ENCODE results near the gene ERGIC1. TPM values are rescaled to one million over a fixed set of nuclear protein-coding genes. Genes with fewer than 3 reads are reported as not detected.

ERGIC1 gene
- total and polyA plus RNA-seq, 2 of the 8 experiments (the other 6 are each of a cell fraction or from before 2014, with no cell fraction given): 95.3 to 106 TPM

- no peaks in the 10 kb centered on the region for H3K23me2 ChIP-seq (ENCODE audit: low read depth, low read length)
- H3K4me1 ChIP-seq (replicated peaks in 1 of 4; ENCODE audit: control insufficient read depth in 3 of 4, insufficient read depth in 4 of 4, low read length in 3 of 4): peaks cover 0 to 6% (median 0%) of the 10 kb centered on the region in 4 experiments; a peak in 4 of 7 replicates
- no peaks in the 10 kb centered on the region; a peak in 1 of 8 replicates for H3K36me3 ChIP-seq (ENCODE audit: control insufficient read depth in 2 of 4, insufficient read depth in 4 of 4, low read length in 3 of 4)
- no peak overlapping the region for H3K4ac ChIP-seq (replicated peaks; ENCODE audit: insufficient read length, low read depth, low read length)
- H3K4me2 ChIP-seq (ENCODE audit: insufficient read depth in 1 of 2, low read depth in 2 of 2, low read length in 2 of 2): no peak overlapping the region
- no peak overlapping the region for H2BK120ac ChIP-seq (replicated peaks; ENCODE audit: low read depth, low read length)
- peaks cover 2 to 89% of the 10 kb centered on the region in 2 experiments; a peak in 2 of 4 replicates for H3K79me2 ChIP-seq (ENCODE audit: control insufficient read depth in 1 of 2, insufficient read depth in 2 of 2, low read length in 2 of 2)
- POLR2A ChIA-PET (ENCODE audit: partially characterized antibody): interaction anchor here (0.6 to 2.6 kb wide), 5 partner anchors 9 to 82 kb away, joined by 3 to 8 read pairs (median 3); partner anchors contain the start of gene DUSP1
- H3K18ac ChIP-seq (ENCODE audit: extremely low read depth, low read length): no peak overlapping the region
- H3K27ac ChIP-seq (ENCODE audit: low read depth, low read length): no peak overlapping the region
- H3K14ac ChIP-seq (ENCODE audit: insufficient read length): no peak overlapping the region
- no peaks in the 10 kb centered on the region for H3K9me3 ChIP-seq (ENCODE audit: insufficient read depth in 2 of 2, low read depth in 1 of 2, low read length in 1 of 2)
- no peak overlapping the region for H2AK5ac ChIP-seq (ENCODE audit: low read depth, low read length)
- H3K4me3 ChIP-seq (ENCODE audit: extremely low read depth in 1 of 4, insufficient read depth in 2 of 4, low read depth in 3 of 4, low read length in 4 of 4): no peak overlapping the region
- H4K91ac ChIP-seq (replicated peaks; ENCODE audit: insufficient read length, low read length): no peak overlapping the region
- H3K27me3 ChIP-seq (replicated peaks in 1 of 4; ENCODE audit: control insufficient read depth in 3 of 4, extremely low read depth in 1 of 4, insufficient read depth in 3 of 4, low read length in 3 of 4): no peaks in the 10 kb centered on the region
- peaks cover 25 to 44% of the 10 kb centered on the region in 2 experiments for H4K20me1 ChIP-seq (replicated peaks in 1 of 2; ENCODE audit: control insufficient read depth in 1 of 2, insufficient read depth in 2 of 2, low read length in 2 of 2)
- FAIRE-seq (no peak), DNase-seq (ENCODE audit: low read depth in 1 of 2, low spot score in 2 of 2) (no peak)
- H3K9ac ChIP-seq (replicated peaks in 1 of 4; ENCODE audit: extremely low read depth in 1 of 4, low read depth in 3 of 4, low read length in 3 of 4): no peak overlapping the region
- peak overlapping the region; percentile 18; the same call in 1 of the 2 replicates for H4K8ac ChIP-seq (ENCODE audit: extremely low read depth, insufficient read depth, low read length)
- no peak overlapping the region for H2BK12ac ChIP-seq (ENCODE audit: low read depth, low read length)
- 83% methylated on average over 8 of the region's 8 CpGs; no CpG with 5 or more reads in 1 of the 2 experiments for WGBS, 2 experiments (ENCODE audit: extremely low coverage in 1 of 2, insufficient coverage in 1 of 2, insufficient read length in 1 of 2, insufficient replicate concordance in 2 of 2, low coverage in 1 of 2, low lambda C conversion rate in 2 of 2, missing lambda C conversion rate in 1 of 2)
- no peak overlapping the region for H3K23ac ChIP-seq (ENCODE audit: insufficient read length)
- peaks cover 50% of the 10 kb centered on the region for H3K79me1 ChIP-seq (ENCODE audit: low read depth, low read length)
- no peak overlapping the region for H2BK5ac ChIP-seq (ENCODE audit: low read depth, low read length)
- no peak overlapping the region for H2BK15ac ChIP-seq (ENCODE audit: low read length)
- CTCF ChIA-PET (ENCODE audit: partially characterized antibody): interaction anchor here (1.1 kb wide), 2 partner anchors 12 to 42 kb away, joined by 3 read pairs; no protein-coding TSS in a partner anchor
- no peak overlapping the region for H3K56ac ChIP-seq (replicated peaks; ENCODE audit: insufficient read length, low read depth, low read length)
- H2BK20ac ChIP-seq (ENCODE audit: low read length): no peak overlapping the region
- H4K5ac ChIP-seq (ENCODE audit: insufficient read length, low read depth, low read length): no peak overlapping the region
- H2AFZ ChIP-seq (ENCODE audit: low read length): no peak overlapping the region
- TF ChIP-seq SP4 (IDR thresholded peaks at IDR 0.05; ENCODE audit: low read length) (no peak), USF2 (IDR thresholded peaks at IDR 0.05; ENCODE audit: low read length) (no peak), HDAC6 (IDR thresholded peaks at IDR 0.05; ENCODE audit: low read depth, low read length) (no peak), SUZ12 (IDR thresholded peaks at IDR 0.05; ENCODE audit: low read length) (no peak), CBX8 (IDR thresholded peaks at IDR 0.05; ENCODE audit: borderline replicate concordance, low read depth, low read length) (no peak), SIX5 (IDR thresholded peaks at IDR 0.05; ENCODE audit: low read depth, low read length) (no peak), KDM1A (IDR thresholded peaks at IDR 0.05; ENCODE audit: borderline replicate concordance, low read length) (no peak), CEBPB (IDR thresholded peaks at IDR 0.05; ENCODE audit: low read depth, low read length) (no peak), EZH2 (IDR thresholded peaks at IDR 0.05; ENCODE audit: low read depth, low read length, severe bottlenecking) (no peak), EP300 (IDR thresholded peaks at IDR 0.05; ENCODE audit: borderline replicate concordance in 1 of 2, low read depth in 2 of 2, low read length in 2 of 2) (no peak), TAF7 (optimal IDR thresholded peaks at IDR 0.05; ENCODE audit: borderline replicate concordance, low read depth, low read length) (no peak), GTF2F1 (IDR thresholded peaks at IDR 0.05; ENCODE audit: borderline replicate concordance, low read depth, low read length) (no peak)
Observed at GRCh38 chr5:172853355-172853975, 19.4 kb downstream of the ERGIC1 start.
